ENCODE measurements around the gene NUP43. TPM values are rescaled to one million over a fixed set of nuclear protein-coding genes. Genes with fewer than 3 reads are reported as not detected.

NUP43 gene
- total and polyA plus RNA-seq, 2 donors from 2014 or later: 9.9 to 36.1 TPM

- Histone ChIP-seq H3K27ac (ENCODE audit: low read depth in 2 of 2, low read length in 2 of 2) (no peak overlapping the region), H3K4me1 (ENCODE audit: control insufficient read depth in 2 of 3, insufficient read depth in 2 of 3, low read depth in 1 of 3, low read length in 3 of 3) (no peaks in the 10 kb centered on the region), H3K36me3 (ENCODE audit: control insufficient read depth in 2 of 3, insufficient read depth in 3 of 3, low read length in 3 of 3) (no peaks in the 10 kb centered on the region), H3K4me3 (ENCODE audit: low read length in 3 of 3) (no peak overlapping the region), H3K27me3 (ENCODE audit: control insufficient read depth, insufficient read depth, low read length) (no peaks in the 10 kb centered on the region), H3K9ac (ENCODE audit: low read length in 3 of 3) (no peak overlapping the region), H3K9me3 (ENCODE audit: control insufficient read depth in 2 of 3, insufficient read depth in 1 of 3, low read length in 3 of 3) (no peaks in the 10 kb centered on the region)
- DNase-seq (no peak), FAIRE-seq (no peak)
- intact Hi-C loops (cut with DNase I): no loop called here
- no peak for TF ChIP-seq CTCF (IDR thresholded peaks at IDR 0.05; ENCODE audit: borderline replicate concordance, extremely low read depth, insufficient read depth)
Measured at GRCh38 chr6:149781715-149782114, 35.4 kb upstream of the NUP43 start.

GRCh38 chr6:149779644-149779963 lies 33.3 kb upstream of the NUP43 start:
- FAIRE-seq: no peak
- no peak overlapping the region for H3K4me3 ChIP-seq (ENCODE audit: low read length in 3 of 3)

GRCh38 chr6:149777624-149778023 lies 31.3 kb upstream of the NUP43 start:
- DNase-seq (no peak), FAIRE-seq (no peak)
- H3K9me3 ChIP-seq (ENCODE audit: control insufficient read depth in 2 of 3, insufficient read depth in 1 of 3, low read length in 3 of 3): no peaks in the 10 kb centered on the region
- H3K4me3 ChIP-seq (ENCODE audit: low read length in 3 of 3): no peak overlapping the region
- H3K27ac ChIP-seq (ENCODE audit: low read depth in 2 of 2, low read length in 2 of 2): no peak overlapping the region
- TF ChIP-seq CTCF (IDR thresholded peaks at IDR 0.05; ENCODE audit: borderline replicate concordance, extremely low read depth, insufficient read depth): no peak
- no peaks in the 10 kb centered on the region for H3K4me1 ChIP-seq (ENCODE audit: control insufficient read depth in 2 of 3, insufficient read depth in 2 of 3, low read depth in 1 of 3, low read length in 3 of 3)
- no peaks in the 10 kb centered on the region for H3K36me3 ChIP-seq (ENCODE audit: control insufficient read depth in 2 of 3, insufficient read depth in 3 of 3, low read length in 3 of 3)
- intact Hi-C loops (cut with DNase I): no loop called here
- H3K9ac ChIP-seq (ENCODE audit: low read length in 3 of 3): no peak overlapping the region
- no peaks in the 10 kb centered on the region for H3K27me3 ChIP-seq (ENCODE audit: control insufficient read depth, insufficient read depth, low read length)

More at GRCh38 chr6:149779644-149779963, 33.3 kb upstream of the NUP43 start:
- Histone ChIP-seq H3K9me3 (ENCODE audit: control insufficient read depth in 2 of 3, insufficient read depth in 1 of 3, low read length in 3 of 3) (no peaks in the 10 kb centered on the region), H3K36me3 (ENCODE audit: control insufficient read depth in 2 of 3, insufficient read depth in 3 of 3, low read length in 3 of 3) (no peaks in the 10 kb centered on the region), H3K4me1 (ENCODE audit: control insufficient read depth in 2 of 3, insufficient read depth in 2 of 3, low read depth in 1 of 3, low read length in 3 of 3) (no peaks in the 10 kb centered on the region), H3K27ac (ENCODE audit: low read depth in 2 of 2, low read length in 2 of 2) (no peak overlapping the region), H3K27me3 (ENCODE audit: control insufficient read depth, insufficient read depth, low read length) (no peaks in the 10 kb centered on the region), H3K9ac (ENCODE audit: low read length in 3 of 3) (no peak overlapping the region)
- no peak for TF ChIP-seq CTCF (IDR thresholded peaks at IDR 0.05; ENCODE audit: borderline replicate concordance, extremely low read depth, insufficient read depth)
- intact Hi-C loops (cut with DNase I): no loop called here
- no peak for DNase-seq

GRCh38 chr6:149771925-149772324 lies 25.6 kb upstream of the NUP43 start:
- H3K4me3 ChIP-seq (ENCODE audit: low read length in 3 of 3): no peak overlapping the region
- intact Hi-C loops (cut with DNase I): no loop called here

More at GRCh38 chr6:149771925-149772324, 25.6 kb upstream of the NUP43 start:
- no peak overlapping the region for H3K9ac ChIP-seq (ENCODE audit: low read length in 3 of 3)
- DNase-seq (no peak), FAIRE-seq (no peak)
- H3K36me3 ChIP-seq (ENCODE audit: control insufficient read depth in 2 of 3, insufficient read depth in 3 of 3, low read length in 3 of 3): peaks cover 0 to 3% (median 0%) of the 10 kb centered on the region in 3 donors
- TF ChIP-seq CTCF (IDR thresholded peaks at IDR 0.05; ENCODE audit: borderline replicate concordance, extremely low read depth, insufficient read depth): no peak
- no peaks in the 10 kb centered on the region for H3K9me3 ChIP-seq (ENCODE audit: control insufficient read depth in 2 of 3, insufficient read depth in 1 of 3, low read length in 3 of 3)
- no peaks in the 10 kb centered on the region for H3K4me1 ChIP-seq (ENCODE audit: control insufficient read depth in 2 of 3, insufficient read depth in 2 of 3, low read depth in 1 of 3, low read length in 3 of 3)
- no peaks in the 10 kb centered on the region for H3K27me3 ChIP-seq (ENCODE audit: control insufficient read depth, insufficient read depth, low read length)
- no peak overlapping the region for H3K27ac ChIP-seq (ENCODE audit: low read depth in 2 of 2, low read length in 2 of 2)
